ENCODE data around the gene ATAD5. TPM values are rescaled to one million over a fixed set of nuclear protein-coding genes. Genes with fewer than 3 reads are reported as not detected.
"Not testable (repeated sequence)": the region's sequence is repeated elsewhere in the genome, so short reads cannot be mapped to it uniquely, and the experiment has no call there.

ATAD5 gene
- total RNA-seq, result 1.0 TPM
- long read RNA-seq, partial matches to known transcripts, result 3 of 5 reads
- long read RNA-seq, other reads (novel, unspliced or antisense), result 2 of 5 reads

DNA sequence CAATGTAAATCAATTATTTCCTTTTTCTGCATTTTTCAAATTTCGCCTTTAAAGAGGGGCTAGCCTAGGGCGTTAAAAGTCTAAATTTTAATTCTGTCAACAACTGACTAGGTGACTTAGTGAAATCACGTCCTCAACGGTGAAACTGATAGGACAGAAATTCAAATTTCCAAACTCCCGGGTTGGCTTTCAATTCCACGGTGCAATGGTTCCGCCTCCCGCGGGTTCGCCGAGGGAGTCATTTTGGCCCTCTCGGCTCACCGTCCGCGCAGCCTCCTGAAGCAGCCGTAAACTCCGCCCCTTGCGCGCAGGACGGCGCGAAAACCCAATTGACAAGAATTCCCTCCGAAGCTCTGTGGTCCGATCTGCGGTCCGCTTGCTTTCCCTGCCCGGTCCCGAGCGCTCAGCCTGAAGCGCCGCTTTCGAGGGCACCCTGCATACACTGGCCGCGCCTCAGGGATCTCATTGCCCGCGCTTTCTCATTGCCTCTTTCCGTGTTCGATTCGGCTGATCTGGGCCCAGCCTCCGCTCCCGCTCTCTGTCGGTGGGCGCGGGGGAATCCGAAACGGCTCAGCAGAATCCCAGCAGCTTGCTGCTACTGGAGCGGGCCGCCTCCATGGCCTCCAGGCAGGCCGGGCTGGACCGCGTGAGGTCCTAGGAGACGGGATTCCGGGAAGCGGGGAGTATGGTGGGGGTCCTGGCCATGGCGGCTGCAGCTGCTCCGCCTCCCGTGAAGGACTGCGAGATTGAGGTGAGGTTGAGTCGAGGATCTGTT is at the start of gene ATAD5:
TSS of gene ATAD5 (plus strand) at position 304 of the 775 bp plus-strand sequence. CDS start at position 686, 382 bp downstream.
- peak; percentile 96 for DNase-seq (ENCODE audit: low spot score)

DNA sequence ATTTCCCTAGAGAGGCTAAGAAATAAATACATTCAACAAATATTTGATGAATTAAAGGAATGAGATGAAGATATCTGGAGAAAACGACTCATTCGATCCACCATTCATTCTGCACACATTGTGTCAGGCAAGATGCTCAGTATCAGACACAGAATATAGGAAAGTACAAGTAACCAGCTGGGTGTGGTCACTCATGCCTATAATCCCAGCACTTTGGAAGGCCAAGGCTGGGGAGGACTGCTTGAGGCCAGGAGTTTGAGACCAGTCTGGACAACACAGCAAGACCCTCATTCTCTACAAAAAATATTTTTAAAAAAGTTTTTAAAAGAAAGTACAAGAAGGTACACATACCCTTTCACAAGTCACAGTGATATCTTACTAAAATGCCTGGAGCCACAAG is 49.6 kb upstream of the ATAD5 start:
- DNase-seq (ENCODE audit: low spot score), result no peak

DNA sequence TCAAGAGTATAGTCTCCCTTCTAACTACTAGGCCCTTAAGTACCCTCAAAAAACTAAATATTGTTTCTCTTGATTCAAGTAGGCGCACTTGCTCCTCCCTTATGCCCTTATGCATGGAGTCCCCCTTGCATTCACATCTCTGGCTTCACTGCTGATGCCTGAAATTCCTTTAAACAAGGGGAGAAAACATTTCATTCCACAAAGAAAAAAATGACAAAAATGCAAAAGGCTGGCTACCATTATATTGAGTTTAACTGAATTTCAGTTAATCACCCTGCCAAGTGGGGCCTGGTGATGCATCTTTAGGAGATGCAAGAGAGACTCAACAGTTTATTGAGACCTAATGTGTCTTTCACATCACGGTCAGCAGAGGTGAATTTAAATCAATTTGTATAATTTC is 42.8 kb upstream of the ATAD5 start:
- no peak for DNase-seq (ENCODE audit: low spot score)

DNA sequence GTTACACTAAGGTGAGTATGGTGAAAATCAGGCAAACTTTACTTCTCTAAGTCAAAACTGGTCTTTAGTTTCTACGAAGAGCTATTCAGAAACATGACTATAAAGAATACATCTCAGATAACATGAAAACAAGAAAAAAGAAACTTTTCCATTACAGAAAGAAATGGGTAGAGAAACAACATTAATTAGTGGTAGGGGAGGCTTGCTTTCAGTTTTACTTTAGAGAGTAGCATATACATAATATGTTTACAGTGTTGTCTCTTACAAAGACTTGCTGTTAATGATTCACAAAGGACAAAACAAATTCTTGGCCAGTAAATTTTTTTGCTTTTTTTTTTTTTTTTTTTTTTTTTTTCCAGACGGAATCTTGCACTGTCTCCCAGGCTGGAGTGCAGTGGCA is 41.5 kb upstream of the ATAD5 start:
- no peak for DNase-seq (ENCODE audit: low spot score)

DNA sequence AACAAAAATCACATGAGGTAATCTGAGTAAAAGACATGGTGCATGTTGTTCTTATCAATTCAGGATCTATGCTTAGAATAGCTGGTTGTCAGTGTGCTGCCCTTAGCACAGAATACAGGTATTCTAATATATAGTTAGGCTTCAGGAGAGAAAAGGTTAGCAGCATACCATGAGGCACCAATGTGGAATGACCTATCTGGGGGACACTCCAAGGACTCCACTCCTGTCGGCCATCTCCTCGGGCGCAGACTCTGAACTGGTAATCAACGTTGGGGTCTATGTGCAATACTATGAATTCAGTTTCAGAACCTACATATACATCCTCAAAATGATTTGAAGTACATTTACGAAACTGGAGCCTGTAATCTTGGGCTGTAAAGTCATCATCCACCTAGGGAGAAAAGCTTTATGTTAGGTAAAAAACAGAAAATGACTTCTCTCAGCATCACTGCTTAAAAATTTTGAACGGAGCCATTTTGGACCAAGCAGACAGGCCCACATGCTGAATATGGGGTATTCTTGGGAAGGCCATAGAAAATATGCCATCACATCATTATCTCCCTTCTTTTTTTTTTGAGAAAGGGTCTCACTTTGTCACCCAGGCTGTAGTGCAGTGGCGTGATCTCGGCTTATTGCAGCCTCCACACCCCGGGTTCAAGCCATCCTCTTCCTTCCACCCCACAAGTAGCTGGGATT is 38.3 kb upstream of the ATAD5 start:
- DNase-seq (ENCODE audit: low spot score), result no peak

DNA sequence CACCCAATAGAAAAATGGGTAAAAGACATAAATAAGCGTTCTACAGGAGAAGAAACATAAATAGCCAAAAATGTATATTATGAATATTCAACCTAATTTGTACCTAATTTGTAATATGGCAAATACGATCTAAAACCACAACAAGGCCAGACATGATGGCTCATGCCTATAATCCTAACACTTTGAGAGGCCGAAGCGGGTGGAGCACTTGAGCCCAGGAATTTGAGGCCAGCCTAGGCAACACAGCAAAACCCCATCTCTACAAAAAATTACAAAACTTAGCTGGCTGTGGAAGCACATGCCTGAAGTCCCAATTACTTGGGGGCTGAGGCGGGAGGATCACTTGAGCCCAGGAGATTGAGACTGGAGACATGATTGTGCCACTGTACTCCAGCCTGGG is 37.4 kb upstream of the ATAD5 start:
- DNase-seq (ENCODE audit: low spot score), result no peak

GRCh38 chr17:30796016-30796415 is 35.8 kb upstream of the ATAD5 start:
- no peak for DNase-seq (ENCODE audit: low spot score)

- no peak for DNase-seq (ENCODE audit: low spot score)
These were observed 30.1 kb upstream of the ATAD5 start for GRCh38 chr17:30801671-30802070.

- DNase-seq (ENCODE audit: low spot score), result no peak
These were observed 25.8 kb upstream of the ATAD5 start for GRCh38 chr17:30805944-30806456.

- no peak for DNase-seq (ENCODE audit: low spot score)
These were observed 23.9 kb upstream of the ATAD5 start for GRCh38 chr17:30807896-30808295.

- DNase-seq (ENCODE audit: low spot score), result no peak
These were observed 22.9 kb upstream of the ATAD5 start for GRCh38 chr17:30808785-30809286.

GRCh38 chr17:30809867-30810266 is 21.9 kb upstream of the ATAD5 start:
- no peak for DNase-seq (ENCODE audit: low spot score)

DNA sequence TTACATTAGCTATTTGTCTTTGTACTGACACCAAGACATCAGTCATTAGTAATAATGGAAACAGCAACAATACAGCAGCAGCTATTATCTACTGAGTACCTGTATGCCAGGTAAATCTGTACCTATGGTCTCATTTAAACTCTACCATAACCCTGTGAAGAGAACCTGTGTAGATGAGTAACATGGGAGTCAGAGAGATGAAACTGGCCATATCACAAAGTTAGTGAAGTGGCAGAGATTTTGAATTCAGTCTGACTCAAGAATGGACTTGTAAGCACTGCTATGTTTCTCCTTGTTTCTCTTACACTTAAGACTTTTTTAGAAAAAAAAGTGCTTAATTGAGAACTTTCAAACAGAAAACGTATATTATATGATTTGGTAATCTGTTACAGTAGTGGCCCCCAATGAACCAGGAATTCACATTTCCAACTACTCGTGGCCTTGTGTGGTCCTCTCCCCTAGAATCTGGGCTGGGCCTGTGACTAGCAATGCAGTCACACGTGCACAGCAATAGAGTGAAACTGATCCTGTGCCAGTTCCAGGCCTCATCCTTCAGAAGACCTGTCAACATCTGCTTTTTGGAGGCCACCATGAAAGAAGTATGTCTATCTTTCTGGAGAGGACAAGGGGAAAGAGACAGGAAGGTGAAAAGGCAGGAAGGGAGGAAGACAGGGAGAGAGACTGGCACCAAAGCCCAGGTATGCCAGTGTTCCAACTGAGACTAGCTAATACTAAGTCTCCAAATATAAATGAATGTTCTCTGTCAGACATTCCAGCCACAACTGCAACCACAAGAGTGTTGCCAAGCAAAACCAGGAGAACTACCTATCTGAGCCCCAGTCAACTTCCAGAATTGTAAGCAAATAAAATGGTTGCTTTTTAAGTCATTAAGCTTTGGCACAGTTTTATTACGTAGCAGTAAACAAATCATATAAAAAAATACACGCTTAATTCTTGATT is 19.3 kb upstream of the ATAD5 start:
- no peak for DNase-seq (ENCODE audit: low spot score)

DNA sequence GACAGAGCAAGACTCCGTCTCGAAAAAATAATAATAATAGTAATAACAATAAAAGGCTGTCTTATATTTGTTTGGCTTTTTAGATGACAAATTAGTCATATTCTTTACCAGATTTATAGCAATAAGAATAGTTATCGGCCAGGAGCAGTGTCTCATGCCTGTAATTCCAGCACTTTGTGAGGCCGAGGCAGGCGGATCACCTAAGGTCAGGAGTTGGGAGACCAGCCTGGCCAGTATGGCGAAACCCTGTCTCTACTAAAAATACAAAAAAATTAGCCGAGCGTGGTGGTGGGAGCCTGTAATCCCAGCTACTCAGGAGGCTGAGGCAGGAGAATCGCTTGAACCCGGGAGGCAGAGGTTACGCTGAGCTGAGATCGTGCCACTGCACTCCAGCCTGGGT is 17.5 kb upstream of the ATAD5 start:
- not testable (repeated sequence) for DNase-seq (ENCODE audit: low spot score)

GRCh38 chr17:30814860-30815259 is 16.9 kb upstream of the ATAD5 start:
- DNase-seq (ENCODE audit: low spot score), result not testable (repeated sequence)

DNA sequence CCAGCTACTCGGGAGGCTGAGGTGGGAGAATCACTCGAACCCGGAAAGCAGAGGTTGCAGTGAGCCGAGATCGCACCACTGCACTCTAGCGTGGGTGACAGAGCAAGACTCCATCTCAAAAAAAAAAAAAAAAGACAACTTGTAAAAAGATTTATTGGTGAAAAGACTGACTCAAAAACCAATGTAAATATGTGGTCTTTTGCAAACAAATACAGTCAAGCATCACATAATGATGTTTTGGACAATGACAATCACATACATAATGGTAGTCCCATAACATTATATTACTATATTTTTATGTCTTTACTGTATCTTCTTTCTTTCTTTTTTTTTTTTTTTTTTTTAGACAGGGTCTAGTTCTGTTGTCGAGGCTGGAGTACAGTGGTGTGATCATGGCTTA is 15.6 kb upstream of the ATAD5 start:
- no peak for DNase-seq (ENCODE audit: low spot score)

DNA sequence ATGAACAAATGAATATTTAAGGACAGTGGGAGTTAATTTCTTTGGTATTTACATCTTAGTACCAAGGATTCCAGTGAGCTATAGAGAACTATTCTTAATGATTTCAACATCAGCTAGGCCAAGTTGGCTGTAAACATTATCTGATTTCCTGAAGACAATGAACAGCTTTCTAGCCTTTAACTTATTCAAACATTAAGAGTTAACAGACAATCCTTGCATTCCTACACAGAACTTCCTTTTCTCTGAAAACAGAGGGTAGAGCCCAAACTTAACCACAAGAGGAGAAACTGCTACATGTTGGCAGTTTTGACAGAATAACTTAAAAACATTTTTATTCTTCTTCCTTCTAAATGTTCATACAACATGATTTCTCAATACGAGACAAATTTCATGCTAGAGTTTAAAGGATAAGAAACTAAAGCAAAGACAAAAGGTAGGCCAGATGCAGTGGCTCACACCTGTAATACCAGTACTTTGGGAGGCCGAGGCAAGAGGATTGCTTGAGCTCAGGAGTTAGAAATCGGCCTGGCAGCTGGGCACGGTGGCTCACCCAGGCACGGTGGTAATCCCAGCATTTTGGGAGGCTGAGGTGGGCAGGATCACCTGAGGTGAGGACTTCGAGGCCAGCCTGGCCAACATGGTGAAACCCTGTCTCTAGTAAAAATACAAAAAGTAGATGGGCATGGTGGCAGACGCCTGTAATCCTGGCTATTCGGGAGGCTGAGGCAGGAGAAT is 11.6 kb upstream of the ATAD5 start:
- DNase-seq (ENCODE audit: low spot score), result no peak

GRCh38 chr17:30821871-30822723 is 9.7 kb upstream of the ATAD5 start:
- no peak for DNase-seq (ENCODE audit: low spot score)

- DNase-seq (ENCODE audit: low spot score), result not testable (repeated sequence)
These were observed 8.8 kb upstream of the ATAD5 start for GRCh38 chr17:30822919-30823318.

Data from mesenteric fat pad (tissue), 1 donor.